VCaP (cell line): ENCODE data around the gene USP49.

Source experiments
- H3K27ac ChIP-seq: fragments of 450-650 bp; 2 replicates; pipeline ENCODE4 v1.5.1; 2017
- TF ChIP-seq, protein P1 (sequence below): fragments of 450-650 bp; conservative IDR thresholded peaks from 2 replicates; pipeline ENCODE4 v1.5.1; 2017; ENCODE audit warnings: mild to moderate bottlenecking, moderate library complexity

The USP49 gene

DNA sequence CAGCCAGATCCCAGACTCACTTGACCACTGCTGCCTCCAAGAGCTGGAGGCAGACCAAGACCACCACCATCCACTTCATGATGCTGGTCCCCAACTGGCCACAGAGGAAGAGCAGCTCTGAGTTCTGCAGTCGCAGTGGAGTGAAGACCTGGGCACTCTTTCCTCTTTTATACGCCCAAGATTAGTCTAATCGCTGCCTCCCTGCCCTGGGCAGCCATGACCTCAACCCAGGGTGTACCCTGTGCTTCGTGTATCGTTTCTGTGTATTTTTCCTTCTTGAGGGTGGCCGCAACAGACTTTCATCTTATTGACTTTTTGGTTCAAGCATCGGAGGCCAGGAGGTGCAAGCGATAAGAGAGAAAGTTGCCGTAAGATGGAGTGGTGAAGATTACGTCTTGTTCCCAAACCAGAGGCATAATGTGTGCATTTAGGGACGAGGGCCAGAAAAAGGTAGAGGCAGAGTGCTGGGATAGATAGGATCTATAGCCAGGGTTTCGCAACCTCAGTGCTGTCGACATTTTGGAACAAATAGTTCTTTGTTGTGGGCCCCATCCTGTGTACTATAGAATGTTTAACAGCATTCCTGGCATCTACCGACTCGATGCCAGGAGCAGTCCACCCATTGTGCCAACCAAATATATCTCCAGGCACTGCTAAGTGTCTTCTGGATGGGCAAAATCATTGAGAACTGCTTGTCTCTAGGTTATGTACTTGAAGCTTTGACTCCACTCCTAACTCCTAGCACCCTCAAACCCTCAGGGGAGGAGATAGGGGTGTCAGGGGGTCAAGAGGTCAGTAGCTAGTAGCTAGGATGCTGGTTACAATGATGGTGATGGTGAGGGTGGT, 147.7 kb downstream of the USP49 start, which contains the start of gene PGC:
Gene PGC, minus strand, starts transcription at position 142 of the 846 bp plus-strand sequence. Its CDS starts 63 bp downstream, at position 79.
- no peak within 1 kb of the TSS for H3K27ac ChIP-seq
- TF ChIP-seq, protein P1, sequence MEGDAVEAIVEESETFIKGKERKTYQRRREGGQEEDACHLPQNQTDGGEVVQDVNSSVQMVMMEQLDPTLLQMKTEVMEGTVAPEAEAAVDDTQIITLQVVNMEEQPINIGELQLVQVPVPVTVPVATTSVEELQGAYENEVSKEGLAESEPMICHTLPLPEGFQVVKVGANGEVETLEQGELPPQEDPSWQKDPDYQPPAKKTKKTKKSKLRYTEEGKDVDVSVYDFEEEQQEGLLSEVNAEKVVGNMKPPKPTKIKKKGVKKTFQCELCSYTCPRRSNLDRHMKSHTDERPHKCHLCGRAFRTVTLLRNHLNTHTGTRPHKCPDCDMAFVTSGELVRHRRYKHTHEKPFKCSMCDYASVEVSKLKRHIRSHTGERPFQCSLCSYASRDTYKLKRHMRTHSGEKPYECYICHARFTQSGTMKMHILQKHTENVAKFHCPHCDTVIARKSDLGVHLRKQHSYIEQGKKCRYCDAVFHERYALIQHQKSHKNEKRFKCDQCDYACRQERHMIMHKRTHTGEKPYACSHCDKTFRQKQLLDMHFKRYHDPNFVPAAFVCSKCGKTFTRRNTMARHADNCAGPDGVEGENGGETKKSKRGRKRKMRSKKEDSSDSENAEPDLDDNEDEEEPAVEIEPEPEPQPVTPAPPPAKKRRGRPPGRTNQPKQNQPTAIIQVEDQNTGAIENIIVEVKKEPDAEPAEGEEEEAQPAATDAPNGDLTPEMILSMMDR = no peak

DNA sequence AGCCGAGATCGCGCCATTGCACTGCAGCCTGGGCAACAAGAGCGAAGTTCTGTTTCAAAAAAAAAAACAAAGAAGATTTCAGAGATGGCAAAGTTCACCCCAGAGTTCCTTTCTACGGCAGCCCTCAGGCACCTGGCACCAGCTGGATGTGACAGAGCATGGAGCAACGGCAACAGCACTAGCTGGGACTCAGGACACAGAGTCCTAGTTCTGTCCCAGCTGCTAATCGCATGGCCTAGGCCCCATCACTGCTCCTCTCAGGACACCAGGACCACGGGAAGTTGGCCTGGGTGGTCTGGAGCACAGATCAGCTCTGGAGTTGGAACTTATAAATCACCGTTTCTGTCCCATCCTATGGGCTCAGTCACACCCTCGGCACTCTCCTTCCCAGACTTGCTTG, 149.1 kb downstream of the USP49 start:
- TF ChIP-seq, protein P1 = no peak

DNA sequence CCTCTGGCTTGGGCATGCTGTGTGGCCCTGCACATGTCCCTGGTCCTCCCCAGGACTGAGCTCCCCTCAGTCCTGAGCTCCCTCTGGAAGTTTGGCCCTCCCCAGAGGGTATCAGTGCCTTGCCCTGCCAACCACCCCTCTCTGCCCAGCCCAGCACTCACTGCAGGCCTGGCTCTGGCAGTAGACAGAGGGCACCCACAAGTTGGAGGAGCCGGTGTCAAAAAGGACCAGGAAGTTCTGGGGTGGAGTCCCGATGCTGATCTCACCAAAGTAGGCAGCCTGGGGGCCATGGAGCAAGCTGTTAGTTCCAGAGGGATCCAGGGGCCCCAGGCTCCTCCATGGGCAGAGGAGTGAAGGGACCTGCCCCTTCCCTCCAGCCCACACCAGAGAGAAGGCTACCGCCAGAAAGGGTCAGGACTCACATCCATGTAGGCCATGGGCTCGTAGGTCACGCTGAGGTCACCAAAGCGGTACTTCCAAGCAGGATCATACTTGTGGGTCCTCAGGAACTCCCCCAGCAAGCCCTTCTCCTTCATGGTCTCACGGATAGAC, 150.9 kb downstream of the USP49 start:
- TF ChIP-seq, protein P1 = no peak
- no peak overlapping the region for H3K27ac ChIP-seq

More for the DNA sequence above, 149.1 kb downstream of the USP49 start:
- no peak overlapping the region for H3K27ac ChIP-seq

DNA sequence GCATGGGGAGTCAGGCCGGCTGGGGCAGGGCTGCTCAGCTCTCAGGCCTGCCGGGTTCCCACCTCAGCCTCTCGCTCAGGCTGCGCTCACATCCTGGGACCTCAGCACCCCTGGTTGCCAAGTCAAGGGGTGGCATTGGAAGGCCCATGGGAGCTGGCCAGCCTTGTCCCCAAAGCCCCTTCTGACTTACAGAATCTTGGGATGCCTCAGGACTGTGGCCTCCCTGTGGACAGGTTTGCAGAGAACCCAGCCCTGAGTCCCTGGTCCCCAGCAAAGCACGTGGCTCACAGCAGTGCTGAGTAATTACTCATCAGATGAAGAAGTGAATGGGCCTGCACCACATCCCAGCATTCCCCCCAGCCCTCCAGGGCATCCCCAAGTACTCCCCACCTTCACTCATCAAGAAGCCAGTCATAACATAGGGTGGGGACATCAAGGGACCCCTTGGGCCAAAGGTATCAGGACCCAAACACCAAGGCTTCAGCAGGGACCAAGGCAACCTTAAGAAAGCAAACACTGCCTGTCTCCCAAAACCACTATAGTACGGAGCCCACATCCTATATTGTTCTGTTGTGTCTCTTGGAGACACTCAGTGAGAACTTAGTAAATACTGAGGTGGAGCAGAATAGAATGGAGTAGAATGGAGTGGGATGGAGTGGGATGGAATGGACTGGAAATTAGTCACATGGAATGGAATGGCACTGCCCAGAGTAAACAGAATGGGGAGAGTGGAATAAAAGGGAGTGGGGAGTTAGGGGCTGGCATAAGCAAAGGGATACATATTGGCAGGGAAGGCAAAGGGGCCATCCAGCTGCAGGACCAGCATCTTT, 151.6 kb downstream of the USP49 start:
- TF ChIP-seq, protein P1 = no peak

DNA sequence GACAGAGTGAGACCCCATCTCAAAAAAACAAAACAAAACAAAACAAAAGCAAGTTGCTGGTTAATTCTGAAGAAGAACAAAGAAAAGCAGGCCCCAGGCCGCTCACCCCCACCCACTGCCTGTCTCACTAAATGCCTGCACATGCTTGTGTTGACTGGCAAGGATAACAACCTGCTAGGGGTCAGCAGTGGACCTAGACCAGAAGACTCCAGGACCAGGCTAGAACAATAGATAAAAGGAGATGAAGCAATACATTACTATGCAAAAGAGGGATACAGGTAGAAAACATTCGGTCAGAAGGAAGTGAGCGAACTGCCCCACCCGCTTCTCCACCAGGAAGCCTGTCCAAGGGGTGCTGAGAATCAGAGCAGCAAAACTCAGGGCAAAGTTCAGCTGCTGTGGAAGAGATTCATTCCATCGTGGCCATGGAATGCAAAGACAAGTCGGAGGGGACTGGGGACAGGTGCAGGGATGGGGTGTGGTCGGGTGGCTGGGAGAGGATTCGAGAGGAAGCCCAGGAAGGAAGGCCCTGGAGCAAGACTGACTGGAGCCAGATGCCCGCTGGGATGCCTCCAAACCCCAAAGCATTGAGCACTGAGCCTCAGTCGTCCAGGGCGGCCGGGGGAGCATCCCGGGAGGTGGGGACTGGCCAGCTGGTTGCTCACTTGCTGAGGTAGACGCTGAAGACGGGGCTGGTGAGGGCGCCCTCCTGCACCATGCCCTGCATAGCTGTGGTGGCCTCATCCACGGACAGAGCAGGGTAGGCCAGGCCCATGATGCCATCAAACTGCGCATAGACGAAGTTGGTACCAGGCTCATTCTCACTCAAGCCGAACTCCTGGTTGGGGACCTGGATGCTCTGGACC, 153.3 kb downstream of the USP49 start:
- H3K27ac ChIP-seq = no peak overlapping the region
- TF ChIP-seq, protein P1 = no peak

More for the DNA sequence above, 151.6 kb downstream of the USP49 start:
- H3K27ac ChIP-seq = no peak overlapping the region

DNA sequence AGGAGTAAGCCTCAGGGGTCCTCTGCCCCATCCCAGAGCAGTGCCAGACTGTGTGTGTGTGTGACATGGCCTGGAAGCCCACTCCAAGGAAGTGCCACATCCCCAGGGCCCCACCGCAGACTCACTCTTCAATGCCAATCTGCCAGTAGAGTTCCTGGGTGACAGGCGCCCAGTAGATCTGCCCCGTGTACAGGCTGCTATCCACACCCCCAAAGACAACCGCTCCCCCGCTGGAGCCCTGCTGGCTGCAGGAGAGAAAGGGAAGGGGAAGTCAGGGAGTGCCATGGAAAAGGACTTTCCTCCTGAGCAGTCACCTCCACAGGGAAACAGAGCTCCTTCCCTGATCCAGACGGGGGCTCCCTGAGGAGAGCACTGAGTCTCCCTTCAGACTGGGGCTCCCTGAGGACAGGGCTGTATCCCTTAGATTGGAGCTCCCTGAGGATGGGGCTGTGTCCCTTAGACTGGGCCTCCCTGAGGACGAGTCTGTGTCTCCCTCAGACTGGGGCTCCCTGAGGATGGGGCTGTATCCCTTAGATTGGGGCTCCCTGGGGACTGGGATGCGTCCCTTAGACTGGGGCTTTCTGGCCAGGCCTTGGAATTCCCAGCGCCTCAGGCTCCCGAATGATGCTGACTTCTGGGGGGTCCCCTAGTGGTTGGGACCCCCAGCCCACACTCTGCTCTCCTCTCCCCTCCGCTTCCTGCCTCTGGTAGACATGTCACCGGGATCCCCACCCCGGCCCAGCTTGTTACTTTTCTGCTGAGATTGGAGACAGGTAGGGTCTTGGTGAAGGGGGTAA, 154.6 kb downstream of the USP49 start:
- no peak overlapping the region for H3K27ac ChIP-seq
- TF ChIP-seq, protein P1 = no peak
